BE2C (cell line): ENCODE measurements around the gene NAT14.
A peak's percentile ranks its signal among the peaks of the same experiment; 100 is the strongest.

Experiments used
- DNase-seq: peaks from one replicate; pipeline ENCODE4 v3.0.0-alpha.2; 2020
- H3K27me3 ChIP-seq: fragments of 250-450 bp; sonication (Bioruptor Pico); 2 replicates; pipeline ENCODE4 v1.5.1; 2020; ENCODE audit warnings: mild to moderate bottlenecking
- H3K36me3 ChIP-seq: fragments of 250-450 bp; sonication (Bioruptor Pico); 2 replicates; pipeline ENCODE4 v1.5.1; 2020; ENCODE audit warnings: mild to moderate bottlenecking
- H3K4me1 ChIP-seq: fragments of 250-450 bp; sonication (Bioruptor Pico); 2 replicates; pipeline ENCODE4 v1.5.1; 2020
- H3K4me3 ChIP-seq: 2 replicates; pipeline ENCODE4 v1.5.1; 2011; ENCODE audit warnings: low read depth, low read length
- H3K9me3 ChIP-seq: fragments of 250-450 bp; sonication (Bioruptor Pico); 2 replicates; pipeline ENCODE4 v1.5.1; 2020
- TF ChIP-seq, protein P1 (sequence below): IDR thresholded peaks from 2 replicates; pipeline ENCODE4 v1.5.1; 2012; ENCODE audit warnings: mild to moderate bottlenecking, low read depth, low read length

Gene NAT14

DNA sequence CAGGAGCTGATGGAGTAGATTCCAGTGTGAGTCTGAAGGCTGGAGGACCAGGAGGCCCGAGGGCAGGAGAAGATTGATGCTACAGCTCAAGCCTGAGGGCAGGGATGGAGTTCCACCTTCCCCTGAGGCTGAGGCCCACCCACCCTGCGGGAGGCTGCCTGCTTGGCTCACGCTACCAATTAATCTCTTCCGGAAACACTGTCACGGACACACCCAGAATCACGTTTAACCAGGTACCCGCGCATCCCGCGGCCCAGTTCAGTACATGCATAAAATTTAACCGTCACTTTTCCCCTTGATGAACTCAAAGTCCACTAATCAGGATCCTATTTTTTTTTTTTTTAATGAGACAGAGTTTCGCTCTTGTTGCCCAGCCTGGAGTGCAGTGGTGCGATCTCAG, 13.7 kb upstream of the NAT14 start:
- no peak for DNase-seq
- no peaks in the 10 kb centered on the region; the same call in 1 of the 2 replicates for H3K9me3 ChIP-seq
- no peak overlapping the region for H3K4me3 ChIP-seq
- H3K27me3 ChIP-seq: no peaks in the 10 kb centered on the region
- H3K4me1 ChIP-seq: peaks cover 5% of the 10 kb centered on the region; the same call in 1 of the 2 replicates
- no peaks in the 10 kb centered on the region for H3K36me3 ChIP-seq
- TF ChIP-seq, protein P1, sequence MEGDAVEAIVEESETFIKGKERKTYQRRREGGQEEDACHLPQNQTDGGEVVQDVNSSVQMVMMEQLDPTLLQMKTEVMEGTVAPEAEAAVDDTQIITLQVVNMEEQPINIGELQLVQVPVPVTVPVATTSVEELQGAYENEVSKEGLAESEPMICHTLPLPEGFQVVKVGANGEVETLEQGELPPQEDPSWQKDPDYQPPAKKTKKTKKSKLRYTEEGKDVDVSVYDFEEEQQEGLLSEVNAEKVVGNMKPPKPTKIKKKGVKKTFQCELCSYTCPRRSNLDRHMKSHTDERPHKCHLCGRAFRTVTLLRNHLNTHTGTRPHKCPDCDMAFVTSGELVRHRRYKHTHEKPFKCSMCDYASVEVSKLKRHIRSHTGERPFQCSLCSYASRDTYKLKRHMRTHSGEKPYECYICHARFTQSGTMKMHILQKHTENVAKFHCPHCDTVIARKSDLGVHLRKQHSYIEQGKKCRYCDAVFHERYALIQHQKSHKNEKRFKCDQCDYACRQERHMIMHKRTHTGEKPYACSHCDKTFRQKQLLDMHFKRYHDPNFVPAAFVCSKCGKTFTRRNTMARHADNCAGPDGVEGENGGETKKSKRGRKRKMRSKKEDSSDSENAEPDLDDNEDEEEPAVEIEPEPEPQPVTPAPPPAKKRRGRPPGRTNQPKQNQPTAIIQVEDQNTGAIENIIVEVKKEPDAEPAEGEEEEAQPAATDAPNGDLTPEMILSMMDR: no peak

GRCh38 chr19:55472463-55472862, 12.5 kb upstream of the NAT14 start:
- DNase-seq: no peak
- Histone ChIP-seq H3K27me3 (no peaks in the 10 kb centered on the region), H3K9me3 (no peaks in the 10 kb centered on the region; the same call in 1 of the 2 replicates), H3K4me1 (peaks cover 5% of the 10 kb centered on the region; the same call in 1 of the 2 replicates), H3K36me3 (no peaks in the 10 kb centered on the region), H3K4me3 (no peak overlapping the region)
- TF ChIP-seq, protein P1: no peak

GRCh38 chr19:55473225-55474012, 11.6 kb upstream of the NAT14 start:
- H3K4me3 ChIP-seq: no peak overlapping the region
- H3K36me3 ChIP-seq: no peaks in the 10 kb centered on the region
- TF ChIP-seq, protein P1: no peak
- H3K9me3 ChIP-seq: no peaks in the 10 kb centered on the region; the same call in 1 of the 2 replicates
- H3K27me3 ChIP-seq: no peaks in the 10 kb centered on the region
- H3K4me1 ChIP-seq: peaks cover 5% of the 10 kb centered on the region; the same call in 1 of the 2 replicates
- DNase-seq: peak; percentile 18

DNA sequence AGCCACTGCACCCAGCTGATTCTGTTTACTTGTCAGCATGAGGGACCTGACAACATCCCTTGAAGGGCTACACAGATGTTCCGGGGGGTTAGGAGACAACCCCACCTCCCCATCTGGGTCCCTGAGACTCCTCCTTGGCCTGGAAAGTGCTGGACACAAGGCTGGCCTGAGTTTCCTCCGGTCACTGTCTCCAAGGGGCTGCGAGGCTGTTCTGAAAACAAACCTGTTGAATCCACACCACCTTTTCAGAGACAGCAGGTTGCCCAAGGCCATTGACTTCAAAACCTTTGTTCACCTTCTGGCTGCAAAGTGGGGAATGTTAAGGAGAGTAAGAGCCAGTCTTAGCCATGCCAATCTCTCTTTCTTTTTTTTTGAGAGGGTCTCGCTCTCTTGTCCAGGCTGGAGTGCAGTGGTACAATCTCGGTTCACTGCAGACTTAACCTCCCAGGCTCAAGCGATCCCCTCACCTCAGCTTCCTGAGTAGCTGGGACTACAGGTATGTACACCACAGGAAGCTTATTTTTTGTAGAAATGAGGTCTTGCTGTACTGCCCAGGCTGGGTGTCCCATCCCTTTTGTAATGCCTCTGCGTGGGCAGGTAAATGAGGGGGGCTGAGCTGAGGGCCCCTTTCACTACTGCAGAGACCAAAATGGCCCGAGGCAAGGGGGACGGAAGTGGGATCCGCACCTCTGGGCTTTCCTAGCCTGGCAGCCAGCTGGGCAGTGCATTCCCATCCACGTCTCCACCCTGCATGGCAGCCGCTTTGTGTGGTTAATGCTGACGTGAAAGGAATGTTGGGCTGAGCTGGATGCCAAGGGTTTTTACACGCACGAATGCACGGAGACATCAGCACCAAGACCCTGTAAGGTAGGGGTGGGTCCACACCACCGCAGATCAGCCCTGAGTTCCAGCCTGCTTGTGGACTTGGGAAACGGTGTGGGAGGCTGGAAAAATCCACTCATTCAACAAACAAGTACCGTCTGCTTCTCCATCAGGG, 10.4 kb upstream of the NAT14 start:
- DNase-seq: no peak
- TF ChIP-seq, protein P1: no peak
- Histone ChIP-seq H3K36me3 (no peaks in the 10 kb centered on the region), H3K4me3 (no peak overlapping the region), H3K27me3 (no peaks in the 10 kb centered on the region), H3K9me3 (no peaks in the 10 kb centered on the region; the same call in 1 of the 2 replicates), H3K4me1 (peaks cover 5% of the 10 kb centered on the region; the same call in 1 of the 2 replicates)

DNA sequence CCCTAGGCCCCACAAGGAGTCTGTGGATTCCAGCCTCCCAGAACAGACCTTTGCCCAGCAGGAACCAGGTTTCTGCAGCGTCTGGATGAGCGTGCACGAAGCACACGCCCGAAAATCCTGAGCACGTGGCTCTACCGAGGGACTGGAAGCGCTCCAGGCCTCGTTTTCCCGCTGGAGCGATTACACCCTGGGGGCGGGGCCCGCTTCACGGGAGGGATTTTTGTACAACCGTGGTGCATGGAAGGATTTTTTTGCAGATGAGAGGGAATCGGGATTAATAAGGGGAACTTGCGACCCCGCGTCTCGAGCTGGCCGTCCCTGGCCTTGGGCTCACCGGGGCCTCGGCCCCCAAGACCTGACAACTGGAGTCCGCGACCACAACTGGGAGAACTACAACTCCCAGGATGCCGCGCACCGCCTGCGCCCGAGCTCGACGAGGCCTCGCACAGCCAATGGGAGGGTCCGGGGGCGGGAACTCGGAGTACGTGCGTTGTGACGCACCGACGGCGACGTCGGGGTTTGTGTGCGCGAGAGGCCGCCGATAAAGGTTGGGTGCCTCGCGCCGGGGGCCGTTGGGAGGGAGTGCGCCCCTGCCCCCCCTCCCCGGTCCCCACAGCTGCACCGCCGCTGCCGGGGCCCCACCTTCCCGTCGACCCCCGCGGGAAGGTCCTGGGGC, 8.8 kb upstream of the NAT14 start, which contains the start of gene ZNF628:
Gene ZNF628, plus strand, starts transcription at position 518 of the 676 bp plus-strand sequence. CDS start 3,294 bp downstream, outside the sequence.
- TF ChIP-seq, protein P1: no peak
- peak; percentile 99 for DNase-seq
- Histone ChIP-seq H3K9me3 (no peaks in the 10 kb centered on the region; the same call in 1 of the 2 replicates), H3K36me3 (peaks cover 1% of the 10 kb centered on the region; the same call in 1 of the 2 replicates), H3K27me3 (no peaks in the 10 kb centered on the region), H3K4me1 (peaks cover 5% of the 10 kb centered on the region; the same call in 1 of the 2 replicates), H3K4me3 (peak within 1 kb of the TSS; percentile 85)
